GM12891 (cell line): Measurements from ENCODE around the gene PARVG.

Experiments used
- DNase-seq: peaks from one replicate; pipeline ENCODE4 v3.0.0; 2011; ENCODE audit warnings: low spot score; ENCODE audit not compliant: insufficient read length
- FAIRE-seq: peaks from 2 replicates; lab custom pipeline; 2011; peaks lifted over from hg19 to GRCh38; lab: Jason Lieb, UNC
- PAX5 ChIP-seq: IDR thresholded peaks from 2 replicates; pipeline ENCODE4 v1.6.1; 2011; ENCODE audit warnings: low read length, moderate library complexity, mild to moderate bottlenecking; ENCODE audit not compliant: insufficient read depth, severe bottlenecking
- POLR2A ChIP-seq: IDR thresholded peaks from 2 replicates; pipeline ENCODE4 v1.6.1; 2011; ENCODE audit warnings: low read depth, low read length, control low read depth
- POLR2AphosphoS5 ChIP-seq: IDR thresholded peaks from 2 replicates; pipeline ENCODE4 v1.6.1; 2011; ENCODE audit warnings: low read depth, low read length, control low read depth
- POU2F2 ChIP-seq: IDR thresholded peaks from 2 replicates; pipeline ENCODE4 v1.6.1; 2011; ENCODE audit warnings: low read depth, mild to moderate bottlenecking, control low read depth, low read length, moderate library complexity
- SPI1 ChIP-seq: IDR thresholded peaks from 2 replicates; pipeline ENCODE4 v1.6.1; 2011; ENCODE audit warnings: low read depth, low read length, control low read depth
- TAF1 ChIP-seq: IDR thresholded peaks from 2 replicates; pipeline ENCODE4 v1.6.1; 2011; ENCODE audit warnings: low read depth, low read length, control low read depth

Gene PARVG

DNA sequence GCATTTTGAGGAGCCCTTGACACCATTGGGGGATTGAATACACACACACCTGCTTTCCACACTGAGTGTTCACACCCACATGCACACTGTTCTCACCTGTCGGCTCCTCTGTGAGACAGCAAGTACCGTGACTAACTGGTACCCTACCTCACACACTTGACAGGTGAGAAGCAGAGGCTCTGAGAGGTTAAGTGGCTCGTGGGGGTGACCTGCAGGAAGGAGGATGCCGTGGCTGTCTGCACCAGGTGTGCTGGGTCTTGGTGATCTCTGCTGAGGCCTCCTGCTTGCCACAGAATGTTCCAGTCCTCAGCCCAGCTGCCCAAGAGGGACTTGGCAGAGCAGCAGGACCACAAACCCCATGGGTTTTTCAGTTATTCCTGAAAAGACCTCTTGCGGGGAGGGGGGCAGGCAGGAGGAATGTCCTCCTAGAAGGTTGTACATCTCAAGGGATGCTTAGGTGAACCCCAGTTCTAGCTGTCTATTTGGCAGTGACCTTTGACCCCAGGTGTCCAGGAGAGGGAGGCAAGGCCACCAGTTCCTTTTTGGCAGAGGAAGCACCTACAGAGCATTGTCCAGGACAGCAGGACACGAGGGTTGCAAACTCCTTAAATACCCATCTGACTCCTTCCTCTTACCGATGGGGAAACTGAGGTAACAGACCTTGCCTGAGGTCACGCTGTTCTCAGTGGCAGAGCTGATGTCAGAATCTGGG, 66.0 kb downstream of the PARVG start:
- TF ChIP-seq POLR2AphosphoS5, result no peak
- no peak for TF ChIP-seq POU2F2
- no peak for TF ChIP-seq SPI1
- no peak for TF ChIP-seq TAF1
- FAIRE-seq, result no peak

DNA sequence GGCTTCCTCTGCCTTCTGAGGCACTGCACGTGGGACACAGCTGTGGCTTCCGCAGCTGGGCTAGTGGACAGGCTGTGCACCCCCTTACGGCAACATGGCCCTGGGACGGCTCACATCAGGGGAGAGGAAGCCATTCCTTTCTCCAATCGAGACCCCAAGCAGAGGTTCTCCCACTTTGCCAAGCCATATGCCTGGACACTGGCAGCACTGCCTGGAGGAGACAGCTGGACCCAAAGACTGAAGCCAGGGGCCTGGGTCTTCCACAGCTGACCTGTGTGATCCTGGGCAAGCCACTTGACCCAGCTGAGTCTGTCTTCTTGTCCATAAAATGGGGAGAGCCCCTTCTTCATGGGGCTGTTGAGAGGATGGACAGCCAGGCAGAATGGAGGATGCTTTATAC, 66.6 kb downstream of the PARVG start:
- DNase-seq, result no peak
- FAIRE-seq, result no peak
- TF ChIP-seq POLR2AphosphoS5, result no peak
- no peak for TF ChIP-seq PAX5
- no peak for TF ChIP-seq POU2F2
- TF ChIP-seq SPI1, result no peak
- no peak for TF ChIP-seq TAF1
- no peak for TF ChIP-seq POLR2A

More for the DNA sequence above, 66.0 kb downstream of the PARVG start:
- DNase-seq, result no peak

DNA sequence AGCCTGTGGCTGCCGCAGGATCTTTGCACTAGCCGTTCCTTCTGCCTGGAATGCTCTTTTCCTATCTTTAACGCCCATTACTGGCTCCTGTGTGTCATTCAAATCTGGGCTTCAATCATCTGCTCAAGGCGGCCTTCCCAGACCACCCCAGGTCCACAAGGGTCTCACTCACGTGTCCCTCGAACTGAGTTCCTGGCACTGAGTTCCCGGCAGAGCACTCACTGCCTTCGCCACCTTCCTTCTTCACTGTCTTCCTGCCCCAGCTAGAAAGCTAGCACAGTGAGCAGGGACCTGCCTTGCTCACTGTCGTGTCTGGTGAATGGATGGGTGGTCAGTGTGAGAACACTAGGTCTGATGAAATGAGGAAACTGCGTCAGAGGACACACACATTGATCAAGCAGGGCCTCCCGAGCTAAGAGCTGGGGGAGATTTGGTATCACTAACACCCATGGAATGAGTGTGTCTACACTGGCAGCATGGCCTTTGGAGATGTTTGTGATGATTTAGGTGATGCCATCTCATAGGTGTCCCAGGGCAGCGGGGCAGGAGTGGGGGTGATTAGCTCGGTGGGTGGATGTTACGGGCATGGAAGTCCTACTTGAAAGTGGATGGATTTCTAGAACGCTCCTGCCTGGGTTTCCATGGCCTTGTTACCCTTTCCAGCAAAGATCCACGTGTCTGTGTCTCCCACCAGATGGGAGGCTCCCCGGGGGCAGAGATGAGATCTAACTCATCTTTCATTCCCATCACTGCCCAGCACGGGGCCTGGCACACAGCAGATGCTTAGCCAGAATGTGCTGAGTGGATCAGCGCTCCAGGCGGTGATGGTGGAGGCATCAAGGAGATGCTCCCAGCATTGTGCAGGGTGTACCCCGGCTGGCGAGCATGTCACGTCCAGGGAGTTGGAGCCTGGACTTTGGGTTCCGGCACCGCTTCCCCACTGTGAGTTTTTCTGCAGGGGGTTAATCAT, 67.5 kb downstream of the PARVG start:
- no peak for TF ChIP-seq POLR2A
- no peak for TF ChIP-seq POLR2AphosphoS5
- no peak for TF ChIP-seq PAX5
- TF ChIP-seq TAF1, result no peak
- TF ChIP-seq SPI1, result no peak
- no peak for TF ChIP-seq POU2F2
- FAIRE-seq (peak; percentile 31), DNase-seq (no peak)

DNA sequence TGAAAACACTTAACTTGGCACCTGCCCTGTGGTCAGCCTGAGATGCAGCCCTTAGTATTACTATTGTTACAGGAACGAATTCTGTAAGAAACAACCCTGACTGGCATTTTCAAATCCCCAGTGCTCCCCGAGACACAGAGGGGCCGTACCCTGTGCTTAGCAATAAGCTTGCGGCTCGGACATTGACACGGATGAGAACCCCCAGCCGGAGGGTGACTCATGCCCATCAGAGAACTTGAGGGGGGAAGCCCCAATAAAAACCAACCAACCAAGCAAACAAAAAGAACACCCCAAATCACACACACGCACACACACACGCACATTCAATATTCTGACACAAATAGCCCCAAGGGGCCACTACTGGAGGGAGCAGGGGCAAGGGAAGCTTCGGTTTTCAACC, 68.2 kb downstream of the PARVG start:
- no peak for FAIRE-seq

DNA sequence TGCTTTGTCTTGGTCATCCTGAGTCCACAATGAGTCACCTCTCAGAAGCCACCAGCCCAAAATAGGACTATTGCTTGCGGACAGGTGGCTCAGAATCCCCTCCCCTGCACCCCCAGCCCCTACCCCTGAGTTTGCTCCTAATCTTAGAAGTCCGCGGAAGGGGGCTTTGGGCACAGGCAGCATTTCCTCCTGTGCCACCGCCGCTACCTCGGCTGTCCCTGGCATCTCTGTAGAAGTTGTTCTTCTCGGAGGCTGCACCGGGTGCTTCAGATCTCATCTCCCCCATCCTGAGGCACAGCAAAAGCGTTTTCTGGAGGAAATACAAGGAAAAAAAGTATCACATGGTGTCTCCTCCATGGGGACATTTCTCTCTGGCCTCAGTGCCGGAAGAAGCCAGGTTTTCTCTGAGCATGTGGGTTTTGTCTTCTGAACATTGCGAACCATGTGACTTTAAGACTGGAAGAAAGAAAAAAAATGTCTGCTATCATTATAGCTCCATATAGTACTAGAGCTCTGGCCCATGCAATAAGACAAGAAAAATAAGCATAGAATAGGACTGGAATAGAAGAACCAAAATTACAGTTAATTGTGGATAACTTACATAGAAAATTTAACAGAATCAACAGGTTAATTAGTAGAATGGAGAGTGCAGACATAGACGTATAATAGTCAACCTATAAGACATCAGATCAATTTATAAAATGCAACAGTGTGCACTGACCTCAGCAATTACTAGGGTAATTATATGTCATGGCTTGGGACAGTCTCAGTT, 68.8 kb downstream of the PARVG start:
- no peak for TF ChIP-seq TAF1
- no peak for TF ChIP-seq PAX5
- TF ChIP-seq POLR2A, result no peak
- no peak for TF ChIP-seq POLR2AphosphoS5
- TF ChIP-seq POU2F2, result no peak
- TF ChIP-seq SPI1, result no peak
- DNase-seq (no peak), FAIRE-seq (no peak)

More for the DNA sequence above, 68.2 kb downstream of the PARVG start:
- no peak for DNase-seq
- no peak for TF ChIP-seq TAF1
- TF ChIP-seq POU2F2, result no peak
- TF ChIP-seq POLR2A, result no peak
- TF ChIP-seq POLR2AphosphoS5, result no peak
- no peak for TF ChIP-seq PAX5
- no peak for TF ChIP-seq SPI1

DNA sequence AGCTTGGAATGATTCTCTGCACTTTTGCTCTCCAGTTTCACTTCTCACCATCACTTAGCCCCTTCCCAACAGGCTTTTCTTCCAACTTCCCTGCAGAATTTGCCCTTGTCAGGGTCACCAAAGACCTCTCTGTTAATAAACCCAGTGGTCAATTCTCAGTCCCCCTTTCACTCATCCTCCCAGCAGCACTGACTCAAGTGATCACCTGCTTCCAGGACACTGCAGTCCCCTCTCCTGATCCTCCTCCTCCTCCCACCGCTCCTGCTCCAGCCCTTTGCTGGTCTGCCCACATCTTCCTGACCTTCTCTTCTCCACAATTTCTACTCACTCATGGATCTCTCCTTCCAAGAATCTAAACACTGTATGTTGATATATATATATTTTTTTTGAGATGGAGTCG, 74.1 kb downstream of the PARVG start:
- TF ChIP-seq SPI1 (no peak), PAX5 (no peak), TAF1 (no peak), POU2F2 (no peak), POLR2A (no peak), POLR2AphosphoS5 (no peak)
- FAIRE-seq (no peak), DNase-seq (no peak)

DNA sequence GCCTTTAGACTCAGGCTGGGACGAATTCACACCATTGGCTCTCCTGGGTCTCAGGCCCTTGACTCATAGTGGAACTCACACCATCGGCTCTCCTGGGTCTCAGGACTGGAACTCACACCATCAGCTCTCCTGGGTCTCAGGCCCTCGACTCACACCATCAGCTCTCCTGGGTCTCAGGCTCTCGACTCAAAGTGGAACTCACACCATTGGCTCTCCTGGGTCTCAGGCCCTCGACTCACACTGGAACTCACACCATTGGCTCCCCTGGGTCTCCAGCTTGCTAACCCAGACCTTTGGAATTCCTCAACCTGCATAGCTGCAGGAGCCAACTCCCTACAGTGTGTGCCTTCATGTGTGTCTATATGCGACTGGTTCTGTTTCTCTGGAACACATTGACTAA, 75.4 kb downstream of the PARVG start:
- FAIRE-seq, result no peak
- DNase-seq, result no peak
- TF ChIP-seq TAF1, result no peak
- no peak for TF ChIP-seq POLR2AphosphoS5

DNA sequence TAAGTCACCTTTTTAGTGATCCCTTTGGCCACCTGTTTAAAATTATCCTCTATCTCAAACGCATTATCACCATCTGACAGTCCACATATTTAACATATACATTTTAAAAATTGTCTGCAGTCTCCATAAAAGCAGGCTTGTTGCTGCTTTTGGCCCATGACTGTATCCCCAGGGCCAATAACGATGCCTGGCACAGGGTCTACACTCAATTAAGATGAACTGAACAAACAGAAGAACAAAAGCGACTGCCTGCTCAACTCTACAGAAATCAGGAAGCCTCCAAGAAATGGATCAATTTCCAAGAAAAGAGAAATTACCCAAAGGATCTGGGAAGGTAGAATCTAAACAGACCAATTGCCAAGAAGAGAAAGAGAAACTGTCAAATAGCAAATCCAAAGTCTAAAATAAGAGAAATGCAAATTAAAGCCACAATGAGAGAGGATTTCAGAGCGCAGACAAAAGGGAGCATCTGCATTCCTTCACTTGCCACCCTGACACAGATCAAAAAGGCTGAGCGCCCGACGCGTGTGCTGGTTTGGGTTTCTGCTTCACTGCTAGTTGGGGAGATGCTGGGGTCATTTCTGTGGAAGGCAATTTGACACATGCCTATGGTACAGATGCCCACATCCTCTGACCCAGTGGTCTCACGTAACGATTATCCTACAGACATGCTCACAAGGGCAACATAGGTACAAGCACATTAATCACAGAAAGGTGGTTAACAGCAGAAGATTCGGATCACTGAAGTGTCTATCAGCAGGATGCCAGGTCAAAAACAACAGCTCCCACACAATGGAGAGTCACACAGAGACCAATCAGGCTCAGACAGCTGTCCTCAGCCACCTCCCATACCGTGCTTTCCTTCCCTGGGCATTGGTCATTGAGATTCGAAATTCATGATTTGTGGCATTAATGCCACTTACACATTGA, 76.1 kb downstream of the PARVG start:
- FAIRE-seq, result no peak

More for the DNA sequence above, 76.1 kb downstream of the PARVG start:
- no peak for DNase-seq
- TF ChIP-seq PAX5 (no peak), SPI1 (no peak), POLR2A (no peak), TAF1 (no peak), POLR2AphosphoS5 (no peak), POU2F2 (no peak)
